Measurements from ENCODE around the gene GRIN2D. TPM values are rescaled to one million over a fixed set of nuclear protein-coding genes. Genes with fewer than 3 reads are reported as not detected.
"Not testable (repeated sequence)": the region's sequence is repeated elsewhere in the genome, so short reads cannot be mapped to it uniquely, and the experiment has no call there.

GRIN2D gene
- total and polyA plus RNA-seq, 2 of the 8 experiments (the other 6 are each of a cell fraction or from before 2014, with no cell fraction given), result 2.2 to 12.4 TPM

- not testable (repeated sequence) for H3K4me2 ChIP-seq (ENCODE audit: insufficient read depth in 1 of 2, low read depth in 2 of 2, low read length in 2 of 2); H3K79me1 ChIP-seq (ENCODE audit: low read depth, low read length); H2BK15ac ChIP-seq (ENCODE audit: low read length); H3K23me2 ChIP-seq (ENCODE audit: low read depth, low read length); H4K20me1 ChIP-seq (replicated peaks in 1 of 2; ENCODE audit: control insufficient read depth in 1 of 2, insufficient read depth in 2 of 2, low read length in 2 of 2); H2AK5ac ChIP-seq (ENCODE audit: low read depth, low read length); H2BK20ac ChIP-seq (ENCODE audit: low read length); H3K4me1 ChIP-seq (replicated peaks in 1 of 4; ENCODE audit: control insufficient read depth in 3 of 4, insufficient read depth in 4 of 4, low read length in 3 of 4); H3K27me3 ChIP-seq (replicated peaks in 1 of 4; ENCODE audit: control insufficient read depth in 3 of 4, extremely low read depth in 1 of 4, insufficient read depth in 3 of 4, low read length in 3 of 4); H3K9ac ChIP-seq (replicated peaks in 1 of 4; ENCODE audit: extremely low read depth in 1 of 4, low read depth in 3 of 4, low read length in 3 of 4); H3K23ac ChIP-seq (ENCODE audit: insufficient read length); H3K36me3 ChIP-seq (ENCODE audit: control insufficient read depth in 2 of 4, insufficient read depth in 4 of 4, low read length in 3 of 4); H3K14ac ChIP-seq (ENCODE audit: insufficient read length); H3K79me2 ChIP-seq (ENCODE audit: control insufficient read depth in 1 of 2, insufficient read depth in 2 of 2, low read length in 2 of 2); H3K56ac ChIP-seq (replicated peaks; ENCODE audit: insufficient read length, low read depth, low read length); H3K18ac ChIP-seq (ENCODE audit: extremely low read depth, low read length); H4K91ac ChIP-seq (replicated peaks; ENCODE audit: insufficient read length, low read length); H3K9me3 ChIP-seq (ENCODE audit: insufficient read depth in 2 of 2, low read depth in 1 of 2, low read length in 1 of 2); H3K27ac ChIP-seq (ENCODE audit: low read depth, low read length); DNase-seq (ENCODE audit: low read depth in 1 of 2, low spot score in 2 of 2); H4K5ac ChIP-seq (ENCODE audit: insufficient read length, low read depth, low read length); H3K4ac ChIP-seq (replicated peaks; ENCODE audit: insufficient read length, low read depth, low read length); H2BK120ac ChIP-seq (replicated peaks; ENCODE audit: low read depth, low read length); H2BK12ac ChIP-seq (ENCODE audit: low read depth, low read length); H3K4me3 ChIP-seq (ENCODE audit: extremely low read depth in 1 of 4, insufficient read depth in 2 of 4, low read depth in 3 of 4, low read length in 4 of 4); H2BK5ac ChIP-seq (ENCODE audit: low read depth, low read length); FAIRE-seq; H4K8ac ChIP-seq (ENCODE audit: extremely low read depth, insufficient read depth, low read length); H2AFZ ChIP-seq (ENCODE audit: low read length)
- 89% methylated on average over 5 of the region's 5 CpGs; no CpG with 5 or more reads in 1 of the 2 experiments for WGBS, 2 experiments (ENCODE audit: extremely low coverage in 1 of 2, insufficient coverage in 1 of 2, insufficient read length in 1 of 2, insufficient replicate concordance in 2 of 2, low coverage in 1 of 2, low lambda C conversion rate in 2 of 2, missing lambda C conversion rate in 1 of 2)
- CTCF ChIA-PET (ENCODE audit: partially characterized antibody), result interaction anchor here (0.7 to 1.8 kb wide), 5 partner anchors 10 to 1092 kb away, joined by 3 to 9 read pairs (median 3); no protein-coding TSS in a partner anchor
- POLR2A ChIA-PET (ENCODE audit: partially characterized antibody), result interaction anchor here (1.1 to 1.8 kb wide), 4 partner anchors 9 to 247 kb away, joined by 3 to 9 read pairs (median 4); partner anchors contain the start of genes RPL18, SPHK2, SYNGR4 and TMEM143
Measured at GRCh38 chr19:48371771-48372170, 21.7 kb upstream of the GRIN2D start.

All from H1 (cell line).